GM23248 (cell line): ENCODE data around the gene FHL2.

Source experiments
- EZH2 ChIP-seq: fragments of 200-600 bp; sonication (generic); IDR thresholded peaks from 2 replicates; pipeline ENCODE4 v1.6.1; 2018; ENCODE audit warnings: antibody characterized with exemption, mild to moderate bottlenecking; ENCODE audit not compliant: insufficient read depth, poor library complexity, severe bottlenecking
- EZH2phosphoT487 ChIP-seq: fragments of 200-600 bp; sonication (generic); IDR thresholded peaks from 2 replicates; pipeline ENCODE4 v1.6.1; 2018; ENCODE audit warnings: antibody characterized with exemption, moderate library complexity, mild to moderate bottlenecking, low read depth; ENCODE audit not compliant: insufficient read depth

DNA sequence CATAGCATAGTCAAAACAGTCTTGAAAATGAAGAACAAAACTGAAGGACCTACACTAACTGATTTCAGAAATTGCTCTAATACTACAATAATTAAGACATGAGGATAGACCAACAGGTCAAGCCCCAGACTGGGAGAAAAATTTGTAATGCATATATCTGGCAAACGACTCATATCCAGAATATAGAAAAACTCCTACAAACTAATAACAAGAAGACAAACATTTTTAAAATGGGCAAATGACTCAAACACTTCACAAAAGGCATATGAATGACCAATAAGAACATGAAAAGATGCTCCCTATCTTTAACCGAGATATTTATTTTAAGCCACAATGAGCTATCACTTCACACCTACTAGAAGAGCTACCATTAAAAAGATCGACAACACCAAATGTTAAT lies 83.5 kb downstream of the FHL2 start:
- TF ChIP-seq EZH2 = no peak
- no peak for TF ChIP-seq EZH2phosphoT487
